GM23338 (cell line): Measurements from ENCODE around the gene HMGCS1.

Source experiments
- CREB1 ChIP-seq: fragments of 250-450 bp; sonication (Bioruptor Pico); IDR thresholded peaks from 2 replicates; pipeline ENCODE4 v1.5.0; 2020; ENCODE audit warnings: low read depth, mild to moderate bottlenecking, moderate library complexity
- CTCF ChIP-seq, 2 experiments: fragments of 200-600 bp in 1 of 2; sonication (generic) in 1 of 2; conservative IDR thresholded peaks; 2 replicates each; pipeline versions ENCODE4 v1.5.1 to v1.6.1; 2016 to 2017; ENCODE audit warnings: antibody characterized with exemption in 2 of 2, low read depth in 2 of 2, mild to moderate bottlenecking in 2 of 2, moderate library complexity in 1 of 2
- EZH2 ChIP-seq: fragments of 200-600 bp; sonication (generic); IDR thresholded peaks from one replicate; pipeline ENCODE4 v1.8.0; 2017; ENCODE audit warnings: antibody characterized with exemption, mild to moderate bottlenecking, low read depth; ENCODE audit not compliant: unreplicated experiment
- EZH2phosphoT487 ChIP-seq: fragments of 200-600 bp; sonication (generic); IDR thresholded peaks from one replicate; pipeline ENCODE4 v1.8.1; 2018; ENCODE audit warnings: antibody characterized with exemption; ENCODE audit not compliant: unreplicated experiment
- NANOG ChIP-seq: IDR thresholded peaks from 2 replicates; pipeline ENCODE4 v1.6.1; 2016; ENCODE audit warnings: antibody characterized with exemption, borderline replicate concordance
- TF ChIP-seq, protein P1 (sequence below): IDR thresholded peaks from 2 replicates; pipeline ENCODE4 v1.6.1; 2016; ENCODE audit warnings: antibody characterized with exemption

DNA sequence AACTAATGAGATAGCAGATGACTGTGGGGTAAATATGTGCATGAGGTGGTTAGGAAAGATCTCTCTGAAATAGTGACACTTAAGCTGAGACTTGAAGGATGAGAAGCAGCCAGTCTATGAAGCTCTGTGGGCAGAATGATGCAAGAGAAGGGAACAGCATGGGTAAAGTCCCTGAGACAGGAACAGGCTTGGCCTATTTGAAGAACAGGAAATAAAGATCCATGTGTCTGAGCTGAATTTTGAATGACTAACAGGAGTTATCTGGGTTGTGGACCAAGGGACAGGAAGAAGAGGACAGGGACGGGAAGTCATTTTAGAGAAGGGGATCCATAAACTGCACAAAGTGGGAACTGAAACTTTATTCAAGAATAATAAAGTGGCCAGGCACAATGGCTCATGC, 25.6 kb upstream of the HMGCS1 start:
- TF ChIP-seq CTCF (conservative IDR thresholded peaks at IDR 0.05; ENCODE audit: low read depth in 2 of 2) (no peak), EZH2 (no peak), NANOG (no peak), EZH2phosphoT487 (no peak), CREB1 (CRISPR knock-in tag) (no peak)
- TF ChIP-seq, protein P1, sequence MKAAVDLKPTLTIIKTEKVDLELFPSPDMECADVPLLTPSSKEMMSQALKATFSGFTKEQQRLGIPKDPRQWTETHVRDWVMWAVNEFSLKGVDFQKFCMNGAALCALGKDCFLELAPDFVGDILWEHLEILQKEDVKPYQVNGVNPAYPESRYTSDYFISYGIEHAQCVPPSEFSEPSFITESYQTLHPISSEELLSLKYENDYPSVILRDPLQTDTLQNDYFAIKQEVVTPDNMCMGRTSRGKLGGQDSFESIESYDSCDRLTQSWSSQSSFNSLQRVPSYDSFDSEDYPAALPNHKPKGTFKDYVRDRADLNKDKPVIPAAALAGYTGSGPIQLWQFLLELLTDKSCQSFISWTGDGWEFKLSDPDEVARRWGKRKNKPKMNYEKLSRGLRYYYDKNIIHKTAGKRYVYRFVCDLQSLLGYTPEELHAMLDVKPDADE, result no peak
